Epidermal melanocyte (primary cell): ENCODE measurements around the gene PIM3.

Experiments used
- DNase-seq: peaks from one replicate; pipeline ENCODE4 v3.0.0; 2011; ENCODE audit warnings: low spot score; ENCODE audit not compliant: insufficient read length

Gene PIM3

GRCh38 chr22:49928185-49928495, 32.4 kb upstream of the PIM3 start:
- no peak for DNase-seq

- no peak for DNase-seq
Measured at GRCh38 chr22:49928555-49929210, 31.9 kb upstream of the PIM3 start.

- DNase-seq: peak; percentile 75
Measured at GRCh38 chr22:49929211-49929979, 31.2 kb upstream of the PIM3 start.

GRCh38 chr22:49929994-49930575, 30.5 kb upstream of the PIM3 start:
- DNase-seq: no peak

GRCh38 chr22:49930596-49931412, 29.8 kb upstream of the PIM3 start:
- no peak for DNase-seq

- no peak for DNase-seq
Measured at GRCh38 chr22:49933236-49934159, 27.1 kb upstream of the PIM3 start.

- DNase-seq: no peak
Measured at GRCh38 chr22:49934160-49934890, 26.2 kb upstream of the PIM3 start.

GRCh38 chr22:49934891-49935557, 25.5 kb upstream of the PIM3 start:
- no peak for DNase-seq

GRCh38 chr22:49935561-49935960, 25.0 kb upstream of the PIM3 start:
- DNase-seq: no peak

- DNase-seq: no peak
Measured at GRCh38 chr22:49936018-49936972, 24.3 kb upstream of the PIM3 start.

- DNase-seq: no peak
Measured at GRCh38 chr22:49936973-49937757, 23.4 kb upstream of the PIM3 start.

GRCh38 chr22:49937758-49938564, 22.6 kb upstream of the PIM3 start:
- DNase-seq: peak; percentile 80

- no peak for DNase-seq
Measured at GRCh38 chr22:49938565-49939136, 21.9 kb upstream of the PIM3 start.

GRCh38 chr22:49941507-49942316, 18.9 kb upstream of the PIM3 start:
- no peak for DNase-seq

GRCh38 chr22:49942565-49943404, 17.8 kb upstream of the PIM3 start:
- no peak for DNase-seq
